H1 (cell line): ENCODE results near the gene ATP5MC2. TPM values are rescaled to one million over a fixed set of nuclear protein-coding genes. Genes with fewer than 3 reads are reported as not detected.

ENCODE experiments used
- CTBP2 ChIP-seq: IDR thresholded peaks from 2 replicates; pipeline ENCODE4 v1.7.0; 2011; ENCODE audit warnings: borderline replicate concordance, mild to moderate bottlenecking, moderate library complexity, mixed read lengths, low read length; ENCODE audit not compliant: insufficient read depth, insufficient read length
- HDAC2 ChIP-seq, 2 experiments: fragments of 300-600 bp in 1 of 2; sonication (generic) in 1 of 2; IDR thresholded peaks; 2 replicates each; pipeline ENCODE4 v1.6.1; 2011 to 2012; ENCODE audit warnings: low read depth in 2 of 2, low read length in 2 of 2, mild to moderate bottlenecking in 2 of 2, moderate library complexity in 2 of 2, borderline replicate concordance in 1 of 2, inconsistent platforms in 1 of 2
- KDM4A ChIP-seq: IDR thresholded peaks from one replicate; pipeline ENCODE4 v1.7.1; 2012; ENCODE audit warnings: low read depth, mild to moderate bottlenecking, moderate library complexity, low read length, inconsistent platforms; ENCODE audit not compliant: severe bottlenecking
- POU5F1 ChIP-seq: IDR thresholded peaks from 2 replicates; pipeline ENCODE4 v1.6.1; 2011; ENCODE audit warnings: low read depth, mild to moderate bottlenecking, low read length, moderate library complexity
- RXRA ChIP-seq: IDR thresholded peaks from 2 replicates; pipeline ENCODE4 v1.6.1; 2011; ENCODE audit warnings: low read depth, mild to moderate bottlenecking, low read length, moderate library complexity; ENCODE audit not compliant: insufficient read depth
- polyA plus RNA-seq, 7 experiments: library from polyadenylated mRNA; depleted of rRNA in 3 of 7; stranded (reverse) in 5 of 7; unstranded in 2 of 7; fragments of >200 nt in 5 of 7; fragments of 200-250 nt in 2 of 7; gene quantifications; 1 replicate in 5 of 7; 2 replicates in 1 of 7; 4 replicates in 1 of 7; pipeline versions ENCODE4 v1.2.1 to v1.2.3, GENCODE V29; 2011 to 2013; ENCODE audit warnings: missing spikeins in 2 of 7, mixed read lengths in 2 of 7
- total RNA-seq: library from RNA; stranded (reverse); fragmentation: NEBNext Ultra II Directional; extraction: Animal tissue kit (Norgen Biotek cat#: 25700); gene quantifications from 2 replicates; pipeline ENCODE4 v1.2.1, GENCODE V29; 2021
- TF ChIP-seq, protein P1 (sequence below), 3 experiments: IDR thresholded peaks; 1 replicate in 2 of 3; 2 replicates in 1 of 3; pipeline versions ENCODE4 v1.5.1 to v1.6.1; 2011; ENCODE audit warnings: low read length in 3 of 3, mild to moderate bottlenecking in 3 of 3, inconsistent platforms in 2 of 3, low read depth in 1 of 3, moderate library complexity in 1 of 3; ENCODE audit not compliant: insufficient read depth in 1 of 3; ENCODE audit errors: control extremely low read depth in 1 of 3
- TF ChIP-seq, protein P2 (sequence below): IDR thresholded peaks from 2 replicates; pipeline ENCODE4 v1.6.1; 2011; ENCODE audit warnings: low read length, improper control_type of control experiment

ATP5MC2 gene
- total and polyA plus RNA-seq, 2 of the 8 experiments (the other 6 are each of a cell fraction or from before 2014, with no cell fraction given) = 408 to 952 TPM

- TF ChIP-seq KDM4A (no peak), CTBP2 (no peak), POU5F1 (no peak), HDAC2 (IDR thresholded peaks at IDR 0.05; ENCODE audit: borderline replicate concordance in 1 of 2, low read depth in 2 of 2, low read length in 2 of 2) (no peak), RXRA (no peak)
- TF ChIP-seq, protein P1, sequence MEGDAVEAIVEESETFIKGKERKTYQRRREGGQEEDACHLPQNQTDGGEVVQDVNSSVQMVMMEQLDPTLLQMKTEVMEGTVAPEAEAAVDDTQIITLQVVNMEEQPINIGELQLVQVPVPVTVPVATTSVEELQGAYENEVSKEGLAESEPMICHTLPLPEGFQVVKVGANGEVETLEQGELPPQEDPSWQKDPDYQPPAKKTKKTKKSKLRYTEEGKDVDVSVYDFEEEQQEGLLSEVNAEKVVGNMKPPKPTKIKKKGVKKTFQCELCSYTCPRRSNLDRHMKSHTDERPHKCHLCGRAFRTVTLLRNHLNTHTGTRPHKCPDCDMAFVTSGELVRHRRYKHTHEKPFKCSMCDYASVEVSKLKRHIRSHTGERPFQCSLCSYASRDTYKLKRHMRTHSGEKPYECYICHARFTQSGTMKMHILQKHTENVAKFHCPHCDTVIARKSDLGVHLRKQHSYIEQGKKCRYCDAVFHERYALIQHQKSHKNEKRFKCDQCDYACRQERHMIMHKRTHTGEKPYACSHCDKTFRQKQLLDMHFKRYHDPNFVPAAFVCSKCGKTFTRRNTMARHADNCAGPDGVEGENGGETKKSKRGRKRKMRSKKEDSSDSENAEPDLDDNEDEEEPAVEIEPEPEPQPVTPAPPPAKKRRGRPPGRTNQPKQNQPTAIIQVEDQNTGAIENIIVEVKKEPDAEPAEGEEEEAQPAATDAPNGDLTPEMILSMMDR (IDR thresholded peaks at IDR 0.05; ENCODE audit: control extremely low read depth in 1 of 3, insufficient read depth in 1 of 3, low read depth in 1 of 3, low read length in 3 of 3) = no peak
- TF ChIP-seq, protein P2, sequence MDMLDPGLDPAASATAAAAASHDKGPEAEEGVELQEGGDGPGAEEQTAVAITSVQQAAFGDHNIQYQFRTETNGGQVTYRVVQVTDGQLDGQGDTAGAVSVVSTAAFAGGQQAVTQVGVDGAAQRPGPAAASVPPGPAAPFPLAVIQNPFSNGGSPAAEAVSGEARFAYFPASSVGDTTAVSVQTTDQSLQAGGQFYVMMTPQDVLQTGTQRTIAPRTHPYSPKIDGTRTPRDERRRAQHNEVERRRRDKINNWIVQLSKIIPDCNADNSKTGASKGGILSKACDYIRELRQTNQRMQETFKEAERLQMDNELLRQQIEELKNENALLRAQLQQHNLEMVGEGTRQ = no peak
- TF ChIP-seq, all 59 proteins: peak for 0
These were observed 51.4 kb downstream of the ATP5MC2 start (continued) for GRCh38 chr12:53624458-53624857.
